Activated CD4-positive, CD25-positive, alpha-beta regulatory T cell treated with anti-CD3 and anti-CD28 coated beads, Interleukin-2, amount 50 U/mL, for 72 hours (primary cell): ENCODE data around the gene PIK3C2A.
"Not testable (repeated sequence)": the region's sequence is repeated elsewhere in the genome, so short reads cannot be mapped to it uniquely, and the experiment has no call there.

Experiments
- DNase-seq: peaks from one replicate; pipeline ENCODE4 v3.0.0; 2021

Gene PIK3C2A

GRCh38 chr11:17207317-17208256, at the start of gene PIK3C2A:
PIK3C2A (minus strand) TSS chr11:17207986; CDS start chr11:17169741, 38,245 bp downstream.
- peak; percentile 94 for DNase-seq

GRCh38 chr11:17257196-17257595, 49.4 kb upstream of the PIK3C2A start:
- DNase-seq = no peak

GRCh38 chr11:17256512-17256911, 48.7 kb upstream of the PIK3C2A start:
- DNase-seq = no peak

GRCh38 chr11:17252704-17253103, 44.9 kb upstream of the PIK3C2A start:
- DNase-seq = no peak

GRCh38 chr11:17250561-17251350, 43.0 kb upstream of the PIK3C2A start:
- no peak for DNase-seq

- DNase-seq = no peak
These were observed 36.3 kb upstream of the PIK3C2A start for GRCh38 chr11:17244046-17244445.

- not testable (repeated sequence) for DNase-seq
These were observed 35.2 kb upstream of the PIK3C2A start for GRCh38 chr11:17242954-17243353.

GRCh38 chr11:17240780-17241179, 33.0 kb upstream of the PIK3C2A start:
- DNase-seq = no peak

GRCh38 chr11:17239927-17240326, 32.1 kb upstream of the PIK3C2A start:
- DNase-seq = not testable (repeated sequence)

- DNase-seq = no peak
These were observed 30.6 kb upstream of the PIK3C2A start for GRCh38 chr11:17238377-17238776.

GRCh38 chr11:17233101-17233500, 25.3 kb upstream of the PIK3C2A start:
- DNase-seq = no peak

- no peak for DNase-seq
These were observed 23.4 kb upstream of the PIK3C2A start for GRCh38 chr11:17230867-17231851.

- no peak for DNase-seq
These were observed 21.8 kb upstream of the PIK3C2A start for GRCh38 chr11:17229481-17230152.

GRCh38 chr11:17228186-17228925, 20.6 kb upstream of the PIK3C2A start:
- not testable (repeated sequence) for DNase-seq

- no peak for DNase-seq
These were observed 16.9 kb upstream of the PIK3C2A start for GRCh38 chr11:17224727-17225126.

- DNase-seq = no peak
These were observed 14.2 kb upstream of the PIK3C2A start for GRCh38 chr11:17221968-17222367.

GRCh38 chr11:17219016-17219415, 11.2 kb upstream of the PIK3C2A start:
- no peak for DNase-seq

- no peak for DNase-seq
These were observed 10.6 kb upstream of the PIK3C2A start for GRCh38 chr11:17218403-17218802.

- no peak for DNase-seq
These were observed 9.6 kb upstream of the PIK3C2A start for GRCh38 chr11:17217401-17217800.

GRCh38 chr11:17214338-17214737, 6.6 kb upstream of the PIK3C2A start:
- DNase-seq = no peak

GRCh38 chr11:17211286-17211685, 3.5 kb upstream of the PIK3C2A start:
- DNase-seq = no peak
